Measurements from ENCODE around the gene CENPL.
"Not testable (repeated sequence)": the region's sequence is repeated elsewhere in the genome, so short reads cannot be mapped to it uniquely, and the experiment has no call there.

CENPL gene

GRCh38 chr1:173813654-173814053 is 11.0 kb downstream of the CENPL start:
- not testable (repeated sequence) for H4K8ac ChIP-seq (ENCODE audit: low read depth, low read length); H3K18ac ChIP-seq (ENCODE audit: low read length); H4K5ac ChIP-seq (ENCODE audit: low read length); H3K4me2 ChIP-seq (ENCODE audit: low read length); H2BK5ac ChIP-seq (ENCODE audit: low read length); H3K79me1 ChIP-seq (ENCODE audit: low read length); DNase-seq; H2AK5ac ChIP-seq (ENCODE audit: low read length); H2BK15ac ChIP-seq (replicated peaks; ENCODE audit: low read depth); H3K56ac ChIP-seq (ENCODE audit: low read length); H3K4me3 ChIP-seq (ENCODE audit: low read length); H3K27me3 ChIP-seq (ENCODE audit: insufficient read depth, low read length, poor library complexity); H3K4me1 ChIP-seq (ENCODE audit: control insufficient read depth, low read depth, low read length); H2BK120ac ChIP-seq (ENCODE audit: low read depth, low read length); H3K79me2 ChIP-seq (ENCODE audit: control insufficient read depth, insufficient read depth, low read length); H3K27ac ChIP-seq (ENCODE audit: low read depth, low read length); H3K9ac ChIP-seq (ENCODE audit: low read length); H3K36me3 ChIP-seq (ENCODE audit: control insufficient read depth, insufficient read depth, low read length); H3K4ac ChIP-seq (ENCODE audit: low read depth, low read length); H3K23ac ChIP-seq (ENCODE audit: low read length)
- no CpG with 5 or more reads among the region's 5 CpGs for WGBS (ENCODE audit: extremely low coverage, insufficient coverage, low lambda C conversion rate)

- Histone ChIP-seq H4K5ac (ENCODE audit: low read length) (no peak overlapping the region), H3K36me3 (ENCODE audit: control insufficient read depth, insufficient read depth, low read length) (peaks cover 4% of the 10 kb centered on the region), H3K4me3 (ENCODE audit: low read length) (no peak overlapping the region), H3K18ac (ENCODE audit: low read length) (no peak overlapping the region), H3K79me1 (ENCODE audit: low read length) (peaks cover 2% of the 10 kb centered on the region), H3K23ac (ENCODE audit: low read length) (no peak overlapping the region), H3K27ac (ENCODE audit: low read depth, low read length) (no peak overlapping the region), H2BK15ac (replicated peaks; ENCODE audit: low read depth) (no peak overlapping the region), H3K56ac (ENCODE audit: low read length) (no peak overlapping the region), H2BK5ac (ENCODE audit: low read length) (no peak overlapping the region), H2BK120ac (ENCODE audit: low read depth, low read length) (no peak overlapping the region), H3K4me2 (ENCODE audit: low read length) (no peak overlapping the region), H3K79me2 (ENCODE audit: control insufficient read depth, insufficient read depth, low read length) (no peaks in the 10 kb centered on the region), H3K4me1 (ENCODE audit: control insufficient read depth, low read depth, low read length) (no peaks in the 10 kb centered on the region), H3K4ac (ENCODE audit: low read depth, low read length) (no peak overlapping the region), H2AK5ac (ENCODE audit: low read length) (no peak overlapping the region), H3K9ac (ENCODE audit: low read length) (no peak overlapping the region), H4K8ac (ENCODE audit: low read depth, low read length) (no peak overlapping the region), H3K27me3 (ENCODE audit: insufficient read depth, low read length, poor library complexity) (no peaks in the 10 kb centered on the region)
- no peak for DNase-seq
- WGBS (ENCODE audit: extremely low coverage, insufficient coverage, low lambda C conversion rate), result no CpG with 5 or more reads among the region's 2 CpGs
Observed at GRCh38 chr1:173802961-173803360, 21.7 kb downstream of the CENPL start.

GRCh38 chr1:173799995-173800394 is 24.7 kb downstream of the CENPL start:
- not testable (repeated sequence) for H4K8ac ChIP-seq (ENCODE audit: low read depth, low read length); H3K9ac ChIP-seq (ENCODE audit: low read length); H2AK5ac ChIP-seq (ENCODE audit: low read length); H3K27me3 ChIP-seq (ENCODE audit: insufficient read depth, low read length, poor library complexity); H3K79me2 ChIP-seq (ENCODE audit: control insufficient read depth, insufficient read depth, low read length); H3K36me3 ChIP-seq (ENCODE audit: control insufficient read depth, insufficient read depth, low read length); H3K4me1 ChIP-seq (ENCODE audit: control insufficient read depth, low read depth, low read length); H3K23ac ChIP-seq (ENCODE audit: low read length); H3K56ac ChIP-seq (ENCODE audit: low read length); H2BK120ac ChIP-seq (ENCODE audit: low read depth, low read length); H2BK15ac ChIP-seq (replicated peaks; ENCODE audit: low read depth); H3K18ac ChIP-seq (ENCODE audit: low read length); DNase-seq; H3K27ac ChIP-seq (ENCODE audit: low read depth, low read length); H3K4ac ChIP-seq (ENCODE audit: low read depth, low read length); H2BK5ac ChIP-seq (ENCODE audit: low read length); H4K5ac ChIP-seq (ENCODE audit: low read length); H3K4me2 ChIP-seq (ENCODE audit: low read length); H3K79me1 ChIP-seq (ENCODE audit: low read length); H3K4me3 ChIP-seq (ENCODE audit: low read length)
- WGBS (ENCODE audit: extremely low coverage, insufficient coverage, low lambda C conversion rate), result no CpG with 5 or more reads among the region's 1 CpG

GRCh38 chr1:173798078-173798477 is 26.6 kb downstream of the CENPL start:
- no peak overlapping the region for H3K23ac ChIP-seq (ENCODE audit: low read length)
- H3K18ac ChIP-seq (ENCODE audit: low read length), result no peak overlapping the region
- H2BK5ac ChIP-seq (ENCODE audit: low read length), result no peak overlapping the region
- no peak overlapping the region for H4K5ac ChIP-seq (ENCODE audit: low read length)
- H3K27me3 ChIP-seq (ENCODE audit: insufficient read depth, low read length, poor library complexity), result no peaks in the 10 kb centered on the region
- no peak overlapping the region for H3K56ac ChIP-seq (ENCODE audit: low read length)
- H3K4me1 ChIP-seq (ENCODE audit: control insufficient read depth, low read depth, low read length), result no peaks in the 10 kb centered on the region
- peaks cover 2% of the 10 kb centered on the region for H3K36me3 ChIP-seq (ENCODE audit: control insufficient read depth, insufficient read depth, low read length)
- H3K27ac ChIP-seq (ENCODE audit: low read depth, low read length), result no peak overlapping the region
- no peak overlapping the region for H2BK15ac ChIP-seq (replicated peaks; ENCODE audit: low read depth)
- H3K79me1 ChIP-seq (ENCODE audit: low read length), result no peaks in the 10 kb centered on the region
- H3K4ac ChIP-seq (ENCODE audit: low read depth, low read length), result no peak overlapping the region
- H3K9ac ChIP-seq (ENCODE audit: low read length), result no peak overlapping the region
- no peak overlapping the region for H3K4me3 ChIP-seq (ENCODE audit: low read length)
- no peak overlapping the region for H2AK5ac ChIP-seq (ENCODE audit: low read length)
- DNase-seq, result no peak
- H4K8ac ChIP-seq (ENCODE audit: low read depth, low read length), result no peak overlapping the region
- H3K4me2 ChIP-seq (ENCODE audit: low read length), result no peak overlapping the region
- H2BK120ac ChIP-seq (ENCODE audit: low read depth, low read length), result no peak overlapping the region
- H3K79me2 ChIP-seq (ENCODE audit: control insufficient read depth, insufficient read depth, low read length), result no peaks in the 10 kb centered on the region

- no peak overlapping the region for H3K4me2 ChIP-seq (ENCODE audit: low read length)
- no peak for DNase-seq
- H4K8ac ChIP-seq (ENCODE audit: low read depth, low read length), result no peak overlapping the region
- no peak overlapping the region for H2BK15ac ChIP-seq (replicated peaks; ENCODE audit: low read depth)
- H3K27ac ChIP-seq (ENCODE audit: low read depth, low read length), result no peak overlapping the region
- no CpG with 5 or more reads among the region's 2 CpGs for WGBS (ENCODE audit: extremely low coverage, insufficient coverage, low lambda C conversion rate)
- H3K23ac ChIP-seq (ENCODE audit: low read length), result no peak overlapping the region
- H3K4me3 ChIP-seq (ENCODE audit: low read length), result no peak overlapping the region
- no peak overlapping the region for H3K56ac ChIP-seq (ENCODE audit: low read length)
- H3K36me3 ChIP-seq (ENCODE audit: control insufficient read depth, insufficient read depth, low read length), result no peaks in the 10 kb centered on the region
- no peak overlapping the region for H3K9ac ChIP-seq (ENCODE audit: low read length)
- no peak overlapping the region for H3K18ac ChIP-seq (ENCODE audit: low read length)
- no peak overlapping the region for H2BK5ac ChIP-seq (ENCODE audit: low read length)
- H3K27me3 ChIP-seq (ENCODE audit: insufficient read depth, low read length, poor library complexity), result no peaks in the 10 kb centered on the region
- H3K4me1 ChIP-seq (ENCODE audit: control insufficient read depth, low read depth, low read length), result no peaks in the 10 kb centered on the region
- no peak overlapping the region for H3K4ac ChIP-seq (ENCODE audit: low read depth, low read length)
- H3K79me1 ChIP-seq (ENCODE audit: low read length), result peaks cover 2% of the 10 kb centered on the region
- no peak overlapping the region for H4K5ac ChIP-seq (ENCODE audit: low read length)
- no peaks in the 10 kb centered on the region for H3K79me2 ChIP-seq (ENCODE audit: control insufficient read depth, insufficient read depth, low read length)
- H2AK5ac ChIP-seq (ENCODE audit: low read length), result no peak overlapping the region
- H2BK120ac ChIP-seq (ENCODE audit: low read depth, low read length), result no peak overlapping the region
Observed at GRCh38 chr1:173789841-173790240, 34.8 kb downstream of the CENPL start.

- H2BK120ac ChIP-seq (ENCODE audit: low read depth, low read length), result no peak overlapping the region
- no peak overlapping the region for H2BK5ac ChIP-seq (ENCODE audit: low read length)
Observed at GRCh38 chr1:173784997-173785396, 39.7 kb downstream of the CENPL start.

More at GRCh38 chr1:173784997-173785396, 39.7 kb downstream of the CENPL start:
- no peak overlapping the region for H3K4me3 ChIP-seq (ENCODE audit: low read length)
- DNase-seq, result no peak
- H4K5ac ChIP-seq (ENCODE audit: low read length), result no peak overlapping the region
- H3K79me1 ChIP-seq (ENCODE audit: low read length), result no peaks in the 10 kb centered on the region
- H3K4me2 ChIP-seq (ENCODE audit: low read length), result no peak overlapping the region
- no CpG with 5 or more reads among the region's 7 CpGs for WGBS (ENCODE audit: extremely low coverage, insufficient coverage, low lambda C conversion rate)
- H2BK15ac ChIP-seq (replicated peaks; ENCODE audit: low read depth), result no peak overlapping the region
- no peak overlapping the region for H3K4ac ChIP-seq (ENCODE audit: low read depth, low read length)
- H3K27ac ChIP-seq (ENCODE audit: low read depth, low read length), result no peak overlapping the region
- no peak overlapping the region for H3K23ac ChIP-seq (ENCODE audit: low read length)
- H3K4me1 ChIP-seq (ENCODE audit: control insufficient read depth, low read depth, low read length), result no peaks in the 10 kb centered on the region
- no peak overlapping the region for H3K56ac ChIP-seq (ENCODE audit: low read length)
- no peak overlapping the region for H2AK5ac ChIP-seq (ENCODE audit: low read length)
- H3K27me3 ChIP-seq (ENCODE audit: insufficient read depth, low read length, poor library complexity), result no peaks in the 10 kb centered on the region
- no peak overlapping the region for H3K18ac ChIP-seq (ENCODE audit: low read length)
- H3K36me3 ChIP-seq (ENCODE audit: control insufficient read depth, insufficient read depth, low read length), result peaks cover 1% of the 10 kb centered on the region
- no peaks in the 10 kb centered on the region for H3K79me2 ChIP-seq (ENCODE audit: control insufficient read depth, insufficient read depth, low read length)
- no peak overlapping the region for H3K9ac ChIP-seq (ENCODE audit: low read length)
- H4K8ac ChIP-seq (ENCODE audit: low read depth, low read length), result no peak overlapping the region

All from mesendoderm (in vitro differentiated cells).